ENCODE results near the gene CHRNB4.
"Not testable (repeated sequence)": the region's sequence is repeated elsewhere in the genome, so short reads cannot be mapped to it uniquely, and the experiment has no call there.

Gene CHRNB4

GRCh38 chr15:78614021-78614420, 27.0 kb downstream of the CHRNB4 start:
- DNase-seq = no peak

GRCh38 chr15:78609551-78609950, 31.5 kb downstream of the CHRNB4 start:
- not testable (repeated sequence) for DNase-seq

GRCh38 chr15:78605680-78606079, 35.3 kb downstream of the CHRNB4 start:
- DNase-seq = no peak

GRCh38 chr15:78605201-78605600, 35.8 kb downstream of the CHRNB4 start:
- DNase-seq = no peak

- no peak for DNase-seq
Observed at GRCh38 chr15:78604420-78604819, 36.6 kb downstream of the CHRNB4 start.

GRCh38 chr15:78603467-78603866, 37.5 kb downstream of the CHRNB4 start:
- no peak for DNase-seq

GRCh38 chr15:78599189-78599588, 41.8 kb downstream of the CHRNB4 start:
- DNase-seq = no peak

- DNase-seq = no peak
Observed at GRCh38 chr15:78598348-78598747, 42.7 kb downstream of the CHRNB4 start.

- no peak for DNase-seq
Observed at GRCh38 chr15:78597583-78597982, 43.4 kb downstream of the CHRNB4 start.

GRCh38 chr15:78574944-78575343, 66.1 kb downstream of the CHRNB4 start:
- DNase-seq = no peak

Data from midbrain (tissue), 1 donor.